Measurements from ENCODE around the gene ASXL2.
"Not testable (repeated sequence)": the region's sequence is repeated elsewhere in the genome, so short reads cannot be mapped to it uniquely, and the experiment has no call there.

ASXL2 gene

GRCh38 chr2:25878361-25879132 lies at the start of gene ASXL2:
ASXL2 (minus strand) TSS chr2:25878487; CDS start chr2:25878222, 265 bp downstream.
- FAIRE-seq (peak; percentile 96), DNase-seq (ENCODE audit: insufficient read length, low spot score) (peak; percentile 73)

- FAIRE-seq: no peak
- no peak for DNase-seq (ENCODE audit: insufficient read length, low spot score)
These were observed 48.9 kb upstream of the ASXL2 start for GRCh38 chr2:25926984-25927756.

- FAIRE-seq: no peak
- DNase-seq (ENCODE audit: insufficient read length, low spot score): no peak
These were observed 44.2 kb upstream of the ASXL2 start for GRCh38 chr2:25922501-25922900.

- FAIRE-seq (no peak), DNase-seq (ENCODE audit: insufficient read length, low spot score) (no peak)
These were observed 42.6 kb upstream of the ASXL2 start for GRCh38 chr2:25920786-25921415.

GRCh38 chr2:25920336-25920735 lies 42.0 kb upstream of the ASXL2 start:
- DNase-seq (ENCODE audit: insufficient read length, low spot score) (no peak), FAIRE-seq (no peak)

- DNase-seq (ENCODE audit: insufficient read length, low spot score): no peak
- no peak for FAIRE-seq
These were observed 39.5 kb upstream of the ASXL2 start for GRCh38 chr2:25917832-25918231.

GRCh38 chr2:25917411-25917810 lies 39.1 kb upstream of the ASXL2 start:
- DNase-seq (ENCODE audit: insufficient read length, low spot score); FAIRE-seq: not testable (repeated sequence)

- not testable (repeated sequence) for FAIRE-seq; DNase-seq (ENCODE audit: insufficient read length, low spot score)
These were observed 37.9 kb upstream of the ASXL2 start for GRCh38 chr2:25915944-25916772.

- not testable (repeated sequence) for DNase-seq (ENCODE audit: insufficient read length, low spot score); FAIRE-seq
These were observed 37.1 kb upstream of the ASXL2 start for GRCh38 chr2:25915411-25915810.

- not testable (repeated sequence) for DNase-seq (ENCODE audit: insufficient read length, low spot score); FAIRE-seq
These were observed 35.3 kb upstream of the ASXL2 start for GRCh38 chr2:25913696-25913973.

- FAIRE-seq (no peak), DNase-seq (ENCODE audit: insufficient read length, low spot score) (no peak)
These were observed 34.8 kb upstream of the ASXL2 start for GRCh38 chr2:25912851-25913695.

- DNase-seq (ENCODE audit: insufficient read length, low spot score); FAIRE-seq: not testable (repeated sequence)
These were observed 31.3 kb upstream of the ASXL2 start for GRCh38 chr2:25909574-25909973.

- DNase-seq (ENCODE audit: insufficient read length, low spot score): no peak
- FAIRE-seq: no peak
These were observed 26.8 kb upstream of the ASXL2 start for GRCh38 chr2:25905126-25905525.

GRCh38 chr2:25903216-25903776 lies 25.0 kb upstream of the ASXL2 start:
- no peak for DNase-seq (ENCODE audit: insufficient read length, low spot score)

GRCh38 chr2:25899404-25899970 lies 21.2 kb upstream of the ASXL2 start:
- no peak for FAIRE-seq
- DNase-seq (ENCODE audit: insufficient read length, low spot score): no peak

More at GRCh38 chr2:25903216-25903776, 25.0 kb upstream of the ASXL2 start:
- FAIRE-seq: no peak

GRCh38 chr2:25897506-25897905 lies 19.2 kb upstream of the ASXL2 start:
- FAIRE-seq (no peak), DNase-seq (ENCODE audit: insufficient read length, low spot score) (no peak)

GRCh38 chr2:25896308-25896707 lies 18.0 kb upstream of the ASXL2 start:
- not testable (repeated sequence) for FAIRE-seq; DNase-seq (ENCODE audit: insufficient read length, low spot score)

- DNase-seq (ENCODE audit: insufficient read length, low spot score) (no peak), FAIRE-seq (no peak)
These were observed 17.3 kb upstream of the ASXL2 start for GRCh38 chr2:25895610-25896009.

GRCh38 chr2:25895018-25895417 lies 16.7 kb upstream of the ASXL2 start:
- FAIRE-seq (no peak), DNase-seq (ENCODE audit: insufficient read length, low spot score) (no peak)
